ENCODE data around the gene FCN3.
A peak's percentile ranks its signal among the peaks of the same experiment; 100 is the strongest.

Gene FCN3

DNA sequence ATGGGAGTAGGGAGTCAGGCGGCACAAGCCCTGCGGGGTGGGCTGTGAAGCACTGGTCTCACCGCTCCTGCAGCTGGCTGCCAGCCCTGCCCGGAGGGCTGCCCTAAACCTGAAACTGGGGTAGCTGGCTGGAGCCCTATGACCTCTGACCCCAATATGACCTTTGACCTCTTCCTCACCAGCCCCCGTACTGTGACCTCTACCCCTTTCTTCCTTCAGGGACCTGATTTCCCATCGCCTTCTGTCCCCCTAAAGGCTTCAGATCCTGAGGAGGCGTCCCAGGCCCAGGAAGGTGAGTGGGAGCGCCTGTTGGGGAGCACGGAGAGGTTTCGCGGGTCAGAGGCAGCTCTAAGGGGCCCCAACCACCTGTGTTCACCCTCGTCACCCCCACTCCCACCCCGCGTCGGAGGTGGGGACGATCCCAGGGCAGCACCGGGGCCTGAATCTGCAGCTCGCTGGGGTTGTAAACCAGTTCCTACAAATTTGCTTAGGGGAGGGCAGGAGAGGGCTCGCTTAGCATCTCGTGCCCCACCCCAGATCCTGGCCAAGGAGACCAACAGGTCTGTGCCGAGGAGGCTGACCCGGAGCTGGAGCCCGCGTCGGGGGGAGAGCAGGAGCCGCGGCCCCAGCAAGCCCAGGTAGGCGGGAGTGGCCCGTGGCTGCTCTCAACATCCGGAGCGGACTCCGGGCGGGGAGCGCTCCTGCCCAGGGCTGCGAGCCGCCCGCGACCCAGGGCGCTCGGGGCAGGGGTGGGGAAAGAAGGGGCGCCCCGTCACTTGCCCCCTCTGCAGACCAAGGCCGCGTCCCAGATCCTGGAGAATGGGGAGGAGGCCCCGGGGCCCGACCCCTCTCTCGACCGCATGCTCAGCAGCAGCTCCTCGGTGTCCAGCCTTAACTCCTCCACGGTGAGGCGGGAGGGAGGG lies 25.5 kb downstream of the FCN3 start:
- peak overlapping the region; percentile 48 for H3K4me3 ChIP-seq (ENCODE audit: low read depth, low read length)
- TF ChIP-seq, protein P1, sequence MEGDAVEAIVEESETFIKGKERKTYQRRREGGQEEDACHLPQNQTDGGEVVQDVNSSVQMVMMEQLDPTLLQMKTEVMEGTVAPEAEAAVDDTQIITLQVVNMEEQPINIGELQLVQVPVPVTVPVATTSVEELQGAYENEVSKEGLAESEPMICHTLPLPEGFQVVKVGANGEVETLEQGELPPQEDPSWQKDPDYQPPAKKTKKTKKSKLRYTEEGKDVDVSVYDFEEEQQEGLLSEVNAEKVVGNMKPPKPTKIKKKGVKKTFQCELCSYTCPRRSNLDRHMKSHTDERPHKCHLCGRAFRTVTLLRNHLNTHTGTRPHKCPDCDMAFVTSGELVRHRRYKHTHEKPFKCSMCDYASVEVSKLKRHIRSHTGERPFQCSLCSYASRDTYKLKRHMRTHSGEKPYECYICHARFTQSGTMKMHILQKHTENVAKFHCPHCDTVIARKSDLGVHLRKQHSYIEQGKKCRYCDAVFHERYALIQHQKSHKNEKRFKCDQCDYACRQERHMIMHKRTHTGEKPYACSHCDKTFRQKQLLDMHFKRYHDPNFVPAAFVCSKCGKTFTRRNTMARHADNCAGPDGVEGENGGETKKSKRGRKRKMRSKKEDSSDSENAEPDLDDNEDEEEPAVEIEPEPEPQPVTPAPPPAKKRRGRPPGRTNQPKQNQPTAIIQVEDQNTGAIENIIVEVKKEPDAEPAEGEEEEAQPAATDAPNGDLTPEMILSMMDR (IDR thresholded peaks at IDR 0.05; ENCODE audit: low read depth, low read length) = no peak
- H3K27me3 ChIP-seq = no peaks in the 10 kb centered on the region
- peak; percentile 41 for DNase-seq
- no peaks in the 10 kb centered on the region for H3K36me3 ChIP-seq
- H3K4me1 ChIP-seq = no peaks in the 10 kb centered on the region
- no peaks in the 10 kb centered on the region for H3K9me3 ChIP-seq

DNA sequence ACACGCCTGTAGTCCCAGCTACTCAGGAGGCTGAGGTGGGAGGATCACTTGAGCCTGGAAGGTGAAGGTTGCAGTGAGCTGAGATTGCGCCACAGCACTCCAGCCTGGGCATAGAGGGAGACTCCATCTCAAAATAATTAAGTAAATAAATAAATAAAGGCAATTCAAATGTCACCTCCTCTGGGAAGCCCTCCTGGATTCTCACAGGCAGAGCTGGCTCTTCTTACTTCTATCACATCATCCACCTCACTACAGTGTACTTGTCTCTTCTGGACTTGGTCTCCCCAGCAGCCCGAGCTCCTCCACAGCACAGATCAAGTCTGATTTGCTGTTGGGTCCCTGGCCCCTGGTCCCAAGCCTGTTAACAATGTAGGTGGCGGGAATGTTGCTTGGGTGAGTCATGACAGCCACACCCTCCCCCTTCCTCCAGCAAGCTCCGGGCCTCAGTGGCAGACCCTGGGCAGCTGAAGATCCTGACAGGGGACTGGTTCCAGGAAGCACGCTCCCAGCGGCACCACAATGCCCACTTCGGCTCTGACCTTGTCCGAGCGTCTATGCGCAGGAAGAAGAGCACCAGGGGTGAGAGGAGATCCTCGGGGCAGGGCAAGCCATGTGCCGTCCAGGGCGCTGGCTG lies 27.5 kb downstream of the FCN3 start:
- Histone ChIP-seq H3K4me3 (ENCODE audit: low read depth, low read length) (no peak overlapping the region), H3K9me3 (no peaks in the 10 kb centered on the region), H3K36me3 (no peaks in the 10 kb centered on the region), H3K27me3 (no peaks in the 10 kb centered on the region), H3K4me1 (no peaks in the 10 kb centered on the region)
- DNase-seq = no peak
- TF ChIP-seq, protein P1 (IDR thresholded peaks at IDR 0.05; ENCODE audit: low read depth, low read length) = no peak

DNA sequence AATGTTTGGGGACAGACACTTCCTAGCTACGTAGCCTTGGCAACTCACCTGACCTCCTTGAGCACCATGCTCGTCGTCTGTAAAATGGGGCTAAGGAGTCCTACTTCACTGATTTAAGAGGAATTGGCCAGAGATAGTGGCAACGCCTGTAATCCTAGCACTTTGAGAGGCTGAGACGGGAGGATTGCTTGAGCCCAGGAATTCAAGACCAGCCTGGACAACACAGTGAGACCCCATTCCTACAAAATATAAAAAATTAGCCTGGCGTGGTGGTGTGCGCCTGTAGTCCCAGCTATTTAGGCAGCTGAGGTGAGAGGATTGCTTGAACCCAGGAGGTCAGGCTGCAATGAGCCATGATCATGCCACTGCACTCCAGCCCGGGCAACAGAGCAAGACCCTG lies 28.3 kb downstream of the FCN3 start:
- Histone ChIP-seq H3K4me1 (no peaks in the 10 kb centered on the region), H3K9me3 (no peaks in the 10 kb centered on the region), H3K36me3 (no peaks in the 10 kb centered on the region)

DNA sequence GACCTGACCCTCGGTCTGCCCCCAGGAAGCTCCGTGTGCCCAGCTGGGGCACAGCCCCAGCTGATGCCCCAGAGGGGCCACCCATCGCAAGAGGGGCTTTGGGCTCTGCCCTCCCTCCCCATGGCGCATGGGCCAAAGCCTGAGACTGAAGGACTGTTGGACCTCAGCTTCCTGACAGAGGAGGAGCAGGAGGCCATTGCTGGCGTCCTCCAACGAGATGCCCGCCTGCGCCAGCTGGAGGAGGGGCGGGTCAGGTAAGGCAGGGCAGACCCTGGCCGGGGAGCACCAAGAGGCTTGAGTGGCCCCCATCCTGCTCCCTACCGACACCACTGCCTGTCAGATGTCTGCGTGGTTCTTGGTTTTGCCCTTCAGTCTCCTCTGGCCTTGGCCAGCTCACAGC lies 29.4 kb downstream of the FCN3 start:
- DNase-seq = no peak
- no peaks in the 10 kb centered on the region for H3K27me3 ChIP-seq
- H3K4me3 ChIP-seq (ENCODE audit: low read depth, low read length) = no peak overlapping the region
- no peaks in the 10 kb centered on the region for H3K36me3 ChIP-seq
- no peaks in the 10 kb centered on the region for H3K4me1 ChIP-seq
- H3K9me3 ChIP-seq = no peaks in the 10 kb centered on the region
- TF ChIP-seq, protein P1 (IDR thresholded peaks at IDR 0.05; ENCODE audit: low read depth, low read length) = no peak

More for the DNA sequence above, 28.3 kb downstream of the FCN3 start:
- no peak overlapping the region for H3K4me3 ChIP-seq (ENCODE audit: low read depth, low read length)
- TF ChIP-seq, protein P1 (IDR thresholded peaks at IDR 0.05; ENCODE audit: low read depth, low read length) = no peak
- DNase-seq = no peak
- no peaks in the 10 kb centered on the region for H3K27me3 ChIP-seq

DNA sequence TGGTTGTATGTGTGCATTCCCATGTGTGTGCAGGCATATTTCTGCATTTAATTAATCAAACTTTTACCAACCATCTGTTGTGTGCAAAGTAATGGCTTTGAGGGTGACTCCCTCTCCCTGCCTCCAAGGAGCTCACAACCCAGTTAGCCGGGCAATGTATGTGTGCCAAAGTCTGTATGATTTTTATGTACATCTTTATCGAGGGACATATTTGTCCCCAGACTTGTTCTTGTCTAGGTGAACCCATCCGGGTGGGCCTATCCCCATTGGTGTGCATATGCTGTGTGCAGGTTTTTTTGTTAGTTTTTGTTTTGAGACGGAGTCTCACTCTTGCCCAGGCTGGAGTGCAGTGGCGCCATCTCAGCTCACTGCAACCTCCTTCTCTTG lies 31.0 kb downstream of the FCN3 start:
- TF ChIP-seq, protein P1 (IDR thresholded peaks at IDR 0.05; ENCODE audit: low read depth, low read length) = no peak
- H3K9me3 ChIP-seq = no peaks in the 10 kb centered on the region

More for the DNA sequence above, 31.0 kb downstream of the FCN3 start:
- Histone ChIP-seq H3K36me3 (no peaks in the 10 kb centered on the region), H3K27me3 (no peaks in the 10 kb centered on the region), H3K4me1 (no peaks in the 10 kb centered on the region), H3K4me3 (ENCODE audit: low read depth, low read length) (no peak overlapping the region)
- DNase-seq = no peak

Data from BE2C (cell line).